GM19035 (cell line): Measurements from ENCODE around the gene SAPCD2.

Source experiments
- ATAC-seq: cut with Tn5 transposase; IDR thresholded peaks from one replicate; pipeline ENCODE4 v1.9.1; 2021; ENCODE audit not compliant: unreplicated experiment

The SAPCD2 gene

GRCh38 chr9:137082222-137082924 is 12.0 kb upstream of the SAPCD2 start:
- ATAC-seq = no peak

DNA sequence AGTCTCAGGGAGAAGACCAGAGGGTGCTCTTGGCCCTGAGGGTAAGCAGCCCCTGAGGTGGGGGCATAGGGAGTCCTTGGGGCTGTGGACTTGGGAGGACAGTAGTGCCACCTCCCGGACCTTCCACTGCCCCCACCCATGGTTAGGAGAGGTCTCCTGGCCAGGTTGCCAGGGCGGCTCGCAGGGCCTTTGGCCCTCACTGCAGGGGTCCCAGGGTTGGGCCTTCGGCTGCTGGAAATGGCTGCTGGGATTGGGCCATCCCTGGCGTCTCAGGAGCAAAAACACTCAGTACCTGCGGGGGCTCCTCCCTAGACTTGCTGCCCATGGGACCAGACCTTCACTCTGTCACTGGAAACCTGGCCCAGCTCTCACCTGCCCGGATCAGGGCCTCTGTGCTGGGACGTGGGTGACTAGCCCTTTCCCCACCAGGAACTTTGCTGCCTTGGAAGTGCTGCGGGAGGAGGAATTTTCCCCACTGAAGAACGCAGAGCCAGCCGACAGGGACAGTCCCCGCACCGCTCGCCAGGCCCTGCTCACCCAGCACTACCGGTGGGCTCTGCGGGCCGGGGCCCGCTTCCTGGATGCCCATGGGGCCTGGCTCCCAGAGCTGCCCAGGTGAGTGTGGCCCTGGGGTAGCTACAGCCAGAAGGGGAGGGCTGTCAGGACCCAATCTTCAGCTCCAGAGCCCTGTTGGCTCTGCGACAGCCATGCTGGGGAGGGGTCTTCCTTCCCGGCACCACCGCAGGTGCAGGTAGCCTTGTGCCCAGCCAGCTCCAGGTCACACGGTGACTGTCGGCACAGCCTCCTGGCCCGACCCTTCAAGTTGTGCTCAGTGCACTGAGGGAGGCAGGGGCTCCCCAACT is 10.1 kb upstream of the SAPCD2 start:
- no peak for ATAC-seq

GRCh38 chr9:137079401-137079787 is 9.0 kb upstream of the SAPCD2 start:
- no peak for ATAC-seq

DNA sequence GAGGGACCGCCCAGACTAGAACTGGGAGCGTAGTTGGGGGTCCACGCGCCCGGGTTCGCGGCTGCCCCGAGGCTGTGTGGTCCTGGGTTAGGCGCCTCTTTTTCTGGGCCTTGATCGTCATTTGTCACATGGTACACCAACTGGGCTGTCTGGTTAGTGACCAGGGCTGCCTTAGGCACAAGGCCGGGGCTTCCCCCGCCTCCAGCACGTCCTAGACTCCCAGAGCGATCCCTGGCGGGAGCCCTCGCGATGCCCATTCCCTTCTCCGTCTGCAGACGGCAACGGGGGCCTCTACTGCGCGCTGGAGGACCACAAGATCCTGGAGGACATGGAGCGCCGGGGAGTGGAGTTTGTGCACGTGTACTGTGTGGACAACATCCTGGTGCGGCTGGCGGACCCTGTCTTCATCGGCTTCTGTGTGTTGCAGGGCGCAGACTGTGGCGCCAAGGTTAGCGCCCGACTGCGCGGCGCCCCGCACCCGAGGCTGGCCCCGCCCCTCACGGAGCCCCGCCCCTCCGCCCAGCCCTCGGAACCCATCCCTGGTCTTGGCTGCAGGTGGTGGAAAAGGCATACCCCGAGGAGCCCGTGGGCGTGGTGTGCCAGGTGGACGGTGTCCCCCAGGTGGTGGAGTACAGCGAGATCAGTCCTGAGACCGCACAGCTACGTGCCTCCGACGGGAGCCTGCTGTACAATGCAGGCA is 8.5 kb upstream of the SAPCD2 start:
- ATAC-seq = no peak

DNA sequence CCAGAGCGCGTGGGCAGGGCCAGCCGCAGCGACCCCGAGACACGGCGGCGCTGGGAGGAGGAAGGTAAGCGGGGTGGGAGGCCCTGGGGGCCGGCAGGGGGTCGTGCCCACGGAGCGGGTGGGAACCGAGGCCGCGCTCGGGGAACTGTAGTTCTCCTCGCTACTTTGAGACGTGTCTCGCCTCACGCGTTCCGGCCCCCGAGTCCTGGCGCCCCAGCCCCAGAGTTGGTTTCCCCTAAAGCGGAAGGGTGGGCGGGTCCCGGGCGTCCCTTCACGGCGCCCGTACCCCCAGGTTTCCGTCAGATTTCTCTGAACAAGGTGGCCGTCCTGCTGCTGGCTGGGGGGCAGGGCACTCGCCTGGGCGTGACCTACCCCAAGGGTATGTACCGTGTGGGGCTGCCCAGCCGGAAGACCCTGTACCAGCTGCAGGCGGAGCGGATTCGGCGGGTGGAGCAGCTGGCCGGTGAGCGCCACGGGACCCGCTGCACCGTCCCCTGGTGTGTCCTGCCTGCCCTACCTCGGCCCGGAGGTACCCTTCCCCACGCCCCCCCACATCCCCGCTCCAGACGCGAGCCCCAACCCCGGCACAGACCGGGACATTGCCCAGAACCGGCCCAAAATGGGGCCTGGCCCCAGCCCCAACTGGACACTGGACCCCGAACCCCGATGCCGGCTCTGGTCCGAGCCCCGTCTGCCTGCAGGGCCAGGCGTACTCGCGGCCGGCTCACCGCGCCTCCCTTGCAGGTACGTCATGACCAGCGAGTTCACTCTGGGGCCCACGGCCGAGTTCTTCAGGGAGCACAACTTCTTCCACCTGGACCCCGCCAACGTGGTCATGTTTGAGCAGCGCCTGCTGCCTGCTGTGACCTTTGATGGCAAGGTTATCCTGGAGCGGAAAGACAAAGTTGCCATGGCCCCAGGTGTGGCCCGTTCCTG is 7.7 kb upstream of the SAPCD2 start:
- ATAC-seq = peak; percentile 15

DNA sequence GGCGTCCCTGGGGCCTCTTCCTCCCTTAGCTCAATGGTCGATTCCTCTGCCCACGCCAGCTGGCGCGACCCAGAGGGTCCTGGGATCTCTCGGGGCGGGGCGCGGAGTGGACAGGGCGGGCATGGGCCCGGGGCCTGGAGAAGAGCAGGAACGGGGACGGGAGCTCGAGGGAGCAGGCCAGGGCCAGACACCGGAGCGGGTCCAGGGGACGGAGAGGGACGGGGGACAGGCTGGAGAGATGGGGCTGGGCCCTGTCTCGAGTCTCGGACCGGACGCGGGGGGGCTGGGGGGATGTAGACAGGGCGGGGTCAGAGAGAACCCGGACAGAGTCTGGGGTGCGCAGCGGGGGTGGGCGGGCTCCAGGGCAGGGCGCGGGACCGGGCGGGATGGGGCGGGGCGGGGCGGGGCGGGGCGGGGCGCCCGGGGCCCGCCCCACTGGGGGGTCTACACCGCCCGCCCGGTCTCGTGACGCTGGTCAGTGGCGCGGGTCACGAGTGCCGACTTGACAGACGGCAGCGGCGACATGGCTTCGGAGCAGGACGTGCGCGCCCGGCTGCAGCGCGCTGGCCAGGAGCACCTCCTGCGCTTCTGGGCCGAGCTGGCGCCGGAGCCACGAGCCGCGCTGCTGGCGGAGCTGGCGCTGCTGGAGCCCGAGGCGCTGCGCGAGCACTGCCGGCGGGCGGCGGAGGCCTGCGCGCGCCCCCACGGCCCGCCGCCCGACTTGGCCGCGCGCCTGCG is 6.8 kb upstream of the SAPCD2 start, which contains the start of gene UAP1L1:
Gene UAP1L1, plus strand, starts transcription at position 508 of the 738 bp plus-strand sequence. Its CDS starts 16 bp downstream, at position 524.
- ATAC-seq = peak; percentile 71

GRCh38 chr9:137076636-137077009 is 6.3 kb upstream of the SAPCD2 start:
- ATAC-seq = no peak

GRCh38 chr9:137075275-137075775 is 5.0 kb upstream of the SAPCD2 start:
- no peak for ATAC-seq

- ATAC-seq = no peak
These were observed 4.4 kb upstream of the SAPCD2 start for GRCh38 chr9:137074657-137075274.

DNA sequence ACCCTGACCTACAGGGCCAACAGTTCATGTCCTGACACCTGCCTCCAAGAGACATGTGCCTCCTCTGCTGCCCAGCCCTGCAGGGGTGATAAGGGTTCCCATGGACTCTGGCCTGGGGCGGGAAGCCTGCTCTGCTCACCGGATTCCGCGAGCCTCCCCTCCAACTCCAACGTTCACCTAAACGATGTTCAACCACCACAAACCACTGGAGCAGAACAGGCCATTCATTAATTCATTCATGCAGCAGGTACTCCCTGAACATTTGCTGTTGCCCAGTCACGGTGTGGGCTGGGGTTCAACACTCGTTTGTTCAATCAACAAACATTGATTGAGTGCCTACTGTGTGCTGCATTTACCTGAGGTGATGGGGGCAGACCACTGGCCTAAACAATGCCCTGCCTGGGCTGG is 3.6 kb upstream of the SAPCD2 start:
- no peak for ATAC-seq

GRCh38 chr9:137071282-137071681 is 925 bp upstream of the SAPCD2 start:
- ATAC-seq = no peak

- no peak for ATAC-seq
These were observed 534 bp upstream of the SAPCD2 start for GRCh38 chr9:137070906-137071275.

DNA sequence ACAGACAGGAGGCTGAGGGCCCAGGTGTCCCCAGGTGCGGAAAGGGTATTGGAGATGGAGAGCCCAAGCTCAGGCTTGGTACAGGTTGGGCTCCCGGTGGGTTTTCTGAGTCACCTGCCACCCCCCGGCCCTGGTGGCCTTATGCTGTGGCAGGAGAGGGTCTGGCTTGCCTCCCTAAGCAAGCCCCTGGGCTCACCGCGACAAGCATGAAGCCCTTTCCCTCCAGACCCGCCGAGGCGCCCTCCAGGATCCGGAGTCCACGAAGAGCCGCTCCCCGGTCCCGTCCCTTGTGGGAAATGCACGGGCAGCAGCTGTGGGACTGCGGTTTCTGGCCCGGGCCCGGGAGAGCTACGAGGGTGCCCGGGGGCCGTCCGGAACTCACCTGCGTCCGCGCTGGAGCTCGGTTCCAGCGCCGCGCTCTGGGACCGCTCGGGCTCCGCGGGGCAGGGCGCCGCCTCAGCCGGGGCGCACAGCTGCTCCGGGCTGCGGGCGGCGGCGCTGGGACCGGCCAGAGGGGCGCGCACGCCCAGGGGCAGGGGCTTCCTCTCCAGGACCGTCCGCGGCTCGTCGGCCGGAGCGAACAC is 757 bp downstream of the SAPCD2 start:
- ATAC-seq = peak; percentile 11

DNA sequence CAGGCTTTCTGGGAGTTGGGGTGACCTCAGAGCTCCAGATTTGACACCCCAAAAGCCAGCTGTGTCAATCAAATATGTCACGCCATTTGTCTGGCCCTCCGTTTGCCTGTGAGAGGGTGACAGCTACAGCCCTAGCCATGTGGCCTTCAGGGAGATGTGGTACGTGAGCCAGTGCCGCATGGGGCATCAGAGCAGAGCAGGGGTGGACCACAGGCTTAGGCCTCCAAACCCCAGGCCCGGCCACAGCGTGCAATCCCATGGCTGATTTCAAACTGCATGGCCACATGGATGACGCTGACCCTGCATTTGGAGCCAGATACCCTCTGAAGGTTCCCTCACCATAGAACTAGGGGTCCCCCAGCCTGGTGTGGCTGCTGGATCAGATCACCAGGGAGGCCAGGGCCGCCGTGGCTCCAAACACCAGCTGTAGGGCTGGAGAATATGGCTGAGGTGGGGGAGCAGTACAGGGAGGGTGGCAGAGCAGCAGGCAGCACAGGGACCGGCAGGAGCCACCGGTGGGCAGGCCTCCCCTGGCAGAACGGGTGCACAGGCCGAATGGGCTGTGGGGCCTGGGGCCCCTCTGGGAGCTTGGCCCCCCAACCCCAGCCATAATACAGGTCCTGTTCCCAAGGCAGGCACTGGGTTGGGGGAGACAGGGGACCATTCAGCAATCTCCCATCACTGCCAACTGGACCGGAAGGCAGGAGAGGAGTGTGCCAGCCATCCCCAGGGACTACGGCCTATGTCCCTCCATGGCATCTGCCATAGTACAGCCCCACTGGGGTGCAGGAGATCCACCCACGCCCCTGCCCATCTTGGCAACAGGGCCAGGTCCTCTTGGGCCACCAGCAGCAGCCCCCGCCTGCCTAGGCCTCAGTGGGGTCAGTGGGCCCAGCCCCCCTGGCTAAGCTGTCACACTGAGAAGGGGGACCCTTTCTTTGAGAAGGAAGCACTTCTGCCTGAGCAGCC is 1.5 kb downstream of the SAPCD2 start:
- no peak for ATAC-seq

- peak; percentile 32 for ATAC-seq
These were observed 2.4 kb downstream of the SAPCD2 start for GRCh38 chr9:137067860-137068538.

- no peak for ATAC-seq
These were observed 4.1 kb downstream of the SAPCD2 start for GRCh38 chr9:137066096-137066861.
